K562 (cell line): ENCODE data around the gene RPL27. TPM values are rescaled to one million over a fixed set of nuclear protein-coding genes. Genes with fewer than 3 reads are reported as not detected.

ENCODE experiments used
- ATAC-seq: fragments of 200-7000 bp; cut with Tn5 transposase; 3 replicates; pipeline ENCODE4 v1.9.1; 2020; ENCODE audit warnings: moderate library complexity
- BruUV-seq: library from RNA; stranded (reverse); fragments of 400-500 nt; replicated peaks from 2 replicates; lab custom pipeline; 2021; lab: Mats Ljungman, UMichigan
- CTCF ChIA-PET: fragments of 300-600 bp; formaldehyde crosslinking; extraction: SDS; loops from one replicate; lab custom pipeline; 2021; ENCODE audit warnings: low intra/inter-chr PET ratio; lab: Yijun Ruan, JAX
- POLR2A ChIA-PET: fragments of 300-600, 350-650 bp; sonication (Branson Sonifier 250); formaldehyde crosslinking; extraction: SDS; loops from one replicate; lab custom pipeline; 2021; ENCODE audit warnings: antibody characterized with exemption, inconsistent platforms; lab: Yijun Ruan, JAX
- DNase-seq, 4 experiments: peaks; one replicate each; pipeline versions ENCODE4 v3.0.0 to v3.0.0-alpha.2; 2011 to 2018; ENCODE audit warnings: low spot score in 3 of 4, mixed read lengths in 3 of 4; ENCODE audit errors: extremely low read depth in 1 of 4
- FAIRE-seq: peaks from 2 replicates; lab custom pipeline; 2011; peaks lifted over from hg19 to GRCh38; lab: Jason Lieb, UNC
- H2AFZ ChIP-seq: 2 replicates; pipeline ENCODE4 v1.6.0; 2011; ENCODE audit warnings: low read depth, low read length, control low read depth, inconsistent platforms
- H3K27ac ChIP-seq: fragments of 200-600 bp; 3 replicates; pipeline ENCODE4 v1.8.0; 2011; ENCODE audit warnings: low read depth, mild to moderate bottlenecking, control low read depth, inconsistent platforms, low read length, moderate library complexity, mixed read lengths; ENCODE audit errors: extremely low read depth
- H3K27me3 ChIP-seq, 2 experiments: fragments of 300-600 bp in 1 of 2; 2 replicates in 1 of 2; 3 replicates in 1 of 2; pipeline versions ENCODE4 v1.6.0 to v1.8.0; 2011; ENCODE audit warnings: inconsistent platforms in 2 of 2, low read length in 2 of 2, mild to moderate bottlenecking in 1 of 2, mixed read lengths in 1 of 2, moderate library complexity in 1 of 2; ENCODE audit not compliant: control insufficient read depth in 2 of 2, insufficient read depth in 2 of 2
- H3K36me3 ChIP-seq: fragments of 300-600 bp; 3 replicates; pipeline ENCODE4 v1.8.0; 2011; ENCODE audit warnings: mild to moderate bottlenecking, low read length, inconsistent platforms; ENCODE audit not compliant: control insufficient read depth, insufficient read depth
- H3K4me1 ChIP-seq, 2 experiments: fragments of 200-600 bp in 1 of 2; replicated peaks in 1 of 2; 2 replicates in 1 of 2; 3 replicates in 1 of 2; pipeline versions ENCODE4 v1.5.1 to v1.8.0; 2011; ENCODE audit warnings: inconsistent platforms in 2 of 2, low read length in 2 of 2, mild to moderate bottlenecking in 1 of 2, mixed read lengths in 1 of 2, moderate library complexity in 1 of 2; ENCODE audit not compliant: control insufficient read depth in 2 of 2, insufficient read depth in 2 of 2
- H3K4me2 ChIP-seq: 2 replicates; pipeline ENCODE4 v1.6.1; 2011; ENCODE audit warnings: low read length, control low read depth, inconsistent platforms, mixed read lengths; ENCODE audit not compliant: insufficient read depth
- H3K4me3 ChIP-seq: fragments of 200-600 bp; sonication (generic), shearing (Covaris generic); 2 replicates; pipeline ENCODE4 v1.5.1; 2016; ENCODE audit warnings: control low read depth, inconsistent platforms
- H3K79me2 ChIP-seq: fragments of 200-600 bp; 3 replicates; pipeline ENCODE4 v1.8.0; 2011; ENCODE audit warnings: low read length, inconsistent platforms; ENCODE audit not compliant: control insufficient read depth, insufficient read depth
- H3K9ac ChIP-seq, 2 experiments: 2 replicates each; pipeline versions ENCODE4 v1.6.0 to v1.6.1; 2011; ENCODE audit warnings: low read depth in 2 of 2, low read length in 2 of 2, control low read depth in 1 of 2, inconsistent platforms in 1 of 2, mild to moderate bottlenecking in 1 of 2, mixed read lengths in 1 of 2; ENCODE audit not compliant: insufficient read depth in 1 of 2
- H3K9me1 ChIP-seq: one replicate; pipeline ENCODE4 v1.6.0; 2011; ENCODE audit warnings: inconsistent platforms, mild to moderate bottlenecking, low read length, moderate library complexity; ENCODE audit not compliant: control insufficient read depth, insufficient read depth
- H3K9me3 ChIP-seq: replicated peaks from 2 replicates; pipeline ENCODE4 v1.5.1; 2011; ENCODE audit warnings: low read depth, low read length, inconsistent platforms; ENCODE audit not compliant: control insufficient read depth, insufficient read depth
- H4K20me1 ChIP-seq: replicated peaks from 2 replicates; pipeline ENCODE4 v1.6.1; 2011; ENCODE audit warnings: low read length, inconsistent platforms, mixed read lengths; ENCODE audit not compliant: control insufficient read depth, insufficient read depth
- CBX5 ChIP-seq: IDR thresholded peaks from 2 replicates; pipeline ENCODE4 v1.6.1; 2014; ENCODE audit warnings: low read depth, borderline replicate concordance
- CHD4 ChIP-seq: fragments of 200-600 bp; sonication (generic); IDR thresholded peaks from 3 replicates; pipeline ENCODE4 v1.6.1; 2012; ENCODE audit warnings: low read depth, mild to moderate bottlenecking, mixed read lengths, low read length, inconsistent platforms; ENCODE audit not compliant: insufficient read depth, insufficient replicate concordance, poor library complexity, severe bottlenecking
- CSDE1 ChIP-seq, 2 experiments: fragments of 450-650 bp; IDR thresholded peaks; 2 replicates each; pipeline ENCODE4 v1.6.1; 2016; ENCODE audit warnings: mild to moderate bottlenecking in 1 of 2
- CTCF ChIP-seq, 3 experiments: IDR thresholded peaks in 2 of 3; conservative IDR thresholded peaks in 1 of 3; 2 replicates each; pipeline ENCODE4 v1.5.1; 2011 to 2012; ENCODE audit warnings: low read length in 3 of 3, mild to moderate bottlenecking in 3 of 3, control low read depth in 2 of 3, improper control_type of control experiment in 1 of 3, inconsistent platforms in 1 of 3, low read depth in 1 of 3, mixed read lengths in 1 of 3, moderate library complexity in 1 of 3; ENCODE audit not compliant: insufficient read depth in 2 of 3
- ETS2 ChIP-seq: IDR thresholded peaks from 2 replicates; pipeline ENCODE4 v1.6.1; 2016; ENCODE audit warnings: borderline replicate concordance, missing genetic modification characterization, mild to moderate bottlenecking, moderate library complexity, missing compliant biosample characterization; ENCODE audit not compliant: poor library complexity, severe bottlenecking
- HDAC1 ChIP-seq, 2 experiments: fragments of 450-650 bp; IDR thresholded peaks; 2 replicates each; pipeline ENCODE4 v1.6.1; 2016 to 2017; ENCODE audit warnings: inconsistent platforms in 1 of 2, mild to moderate bottlenecking in 1 of 2, moderate library complexity in 1 of 2
- IFI16 ChIP-seq: fragments of 250-450 bp; sonication (Bioruptor Pico); IDR thresholded peaks from 2 replicates; pipeline ENCODE4 v2.1.2; 2022; ENCODE audit warnings: mild to moderate bottlenecking, inconsistent platforms
- LCOR ChIP-seq: sonication (generic); formaldehyde crosslinking; IDR thresholded peaks from 2 replicates; pipeline ENCODE4 v1.8.0; 2022; ENCODE audit warnings: mild to moderate bottlenecking, missing genetic modification reagents
- MECOM ChIP-seq: fragments of 250-450 bp; sonication (Bioruptor Pico); IDR thresholded peaks from 2 replicates; pipeline ENCODE4 v1.8.0; 2022; ENCODE audit warnings: inconsistent platforms
- ZNF280A ChIP-seq: fragments of 450-650 bp; IDR thresholded peaks from 2 replicates; pipeline ENCODE4 v1.6.1; 2018; ENCODE audit warnings: mild to moderate bottlenecking, low read depth; ENCODE audit not compliant: partially characterized antibody
- ZNF644 ChIP-seq: fragments of 200-800 bp; sonication (Bioruptor generic); IDR thresholded peaks from 2 replicates; pipeline ENCODE4 v1.6.1; 2016; ENCODE audit warnings: low read depth, missing genetic modification characterization, missing compliant biosample characterization
- ZNF766 ChIP-seq: fragments of 200-800 bp; sonication (Bioruptor generic); conservative IDR thresholded peaks from 2 replicates; pipeline ENCODE4 v1.6.1; 2016; ENCODE audit warnings: missing genetic modification characterization, missing compliant biosample characterization
- WGBS: fragments of 100-300 bp; shearing (Covaris generic); methylation state at CpG from one replicate; pipeline ENCODE4 v1.1.6; 2016; ENCODE audit warnings: low coverage, mixed read lengths; ENCODE audit not compliant: insufficient coverage; ENCODE audit errors: missing lambda C conversion rate; 5-methylcytosine and 5-hydroxymethylcytosine counted together
- in situ Hi-C: fragments of 300-500 bp; cut with MboI; formaldehyde crosslinking; loops from 4 replicates; pipeline ENCODE4 v1.15.0; 2018; ENCODE audit warnings: inconsistent platforms, mixed read lengths
- intact Hi-C: fragments of 100-400 bp; cut with micrococcal nuclease; formaldehyde crosslinking; loops from 2 replicates; pipeline ENCODE4 v1.14.2; 2022
- polyA plus RNA-seq, 8 experiments: library from polyadenylated mRNA; depleted of rRNA in 4 of 8; stranded (reverse) in 5 of 8; unstranded in 3 of 8; fragments of >200 nt; fragmentation: Nextera tagmentation in 2 of 8; fragmentation: Illumina TruSeq in 1 of 8; extraction: Ambion mirVana in 2 of 8; extraction: Trizol in 1 of 8; gene quantifications; 2 replicates each; pipeline versions ENCODE4 v1.2.1 to v1.2.3, GENCODE V29; 2011 to 2014; ENCODE audit warnings: inconsistent platforms in 1 of 8, missing spikeins in 1 of 8
- total RNA-seq, 7 experiments: library from RNA; depleted of rRNA in 6 of 7; stranded (reverse); fragments of >200 nt in 6 of 7; fragmentation: Illumina TruSeq in 2 of 7; extraction: Trizol in 2 of 7; gene quantifications; 2 replicates each; pipeline versions ENCODE4 v1.2.1 to v1.2.3, GENCODE V29; 2011 to 2021; ENCODE audit warnings: low replicate concordance in 1 of 7
- TF ChIP-seq, protein P1 (sequence below): fragments of 200-800 bp; sonication (Bioruptor generic); IDR thresholded peaks from 2 replicates; pipeline ENCODE4 v1.6.1; 2017; ENCODE audit warnings: missing genetic modification characterization, missing compliant biosample characterization

The RPL27 gene
- total and polyA plus RNA-seq, 9 of the 15 experiments (the other 6 are each of a cell fraction or from before 2014, with no cell fraction given), result 1,539 to 6,155 (median 3,710) TPM

GRCh38 chr17:42989726-42990652 lies 8.2 kb upstream of the RPL27 start:
- H3K27me3 ChIP-seq, result no peaks in the 10 kb centered on the region
- no peak overlapping the region for H3K4me2 ChIP-seq
- WGBS, result 94% methylated on average over 6 of the region's 6 CpGs
- no peaks in the 10 kb centered on the region for H3K9me3 ChIP-seq
- 0 out of 5 replicates have a peak, but pooled peaks cover 0 to 2% of the 10 kb centered on the region in 2 experiments for H3K4me1 ChIP-seq
- in situ Hi-C loops, result no loop called here
- H4K20me1 ChIP-seq, result no peaks in the 10 kb centered on the region
- no peak overlapping the region for H3K4me3 ChIP-seq
- no peak for DNase-seq
- no TSS peak for BruUV-seq
- H3K79me2 ChIP-seq, result peaks cover 4% of the 10 kb centered on the region
- H3K27ac ChIP-seq, result no peak overlapping the region
- H3K36me3 ChIP-seq, result peaks cover 91% of the 10 kb centered on the region
- intact Hi-C loops, result no loop called here
- no peak for ATAC-seq
- ChIA-PET POLR2A (interaction anchor here (1.8 kb wide), 1 partner anchor 19 kb away, joined by 3 read pairs; no protein-coding TSS in a partner anchor), CTCF (no interaction called here)
- H3K9ac ChIP-seq, result no peak overlapping the region
- FAIRE-seq, result no peak
- no peak overlapping the region for H2AFZ ChIP-seq
- no peaks in the 10 kb centered on the region for H3K9me1 ChIP-seq
- no peak for TF ChIP-seq CHD4
- TF ChIP-seq HDAC1 (IDR thresholded peaks at IDR 0.05), result no peak
- no peak for TF ChIP-seq ZNF766 (CRISPR knock-in tag)
- TF ChIP-seq, protein P1, sequence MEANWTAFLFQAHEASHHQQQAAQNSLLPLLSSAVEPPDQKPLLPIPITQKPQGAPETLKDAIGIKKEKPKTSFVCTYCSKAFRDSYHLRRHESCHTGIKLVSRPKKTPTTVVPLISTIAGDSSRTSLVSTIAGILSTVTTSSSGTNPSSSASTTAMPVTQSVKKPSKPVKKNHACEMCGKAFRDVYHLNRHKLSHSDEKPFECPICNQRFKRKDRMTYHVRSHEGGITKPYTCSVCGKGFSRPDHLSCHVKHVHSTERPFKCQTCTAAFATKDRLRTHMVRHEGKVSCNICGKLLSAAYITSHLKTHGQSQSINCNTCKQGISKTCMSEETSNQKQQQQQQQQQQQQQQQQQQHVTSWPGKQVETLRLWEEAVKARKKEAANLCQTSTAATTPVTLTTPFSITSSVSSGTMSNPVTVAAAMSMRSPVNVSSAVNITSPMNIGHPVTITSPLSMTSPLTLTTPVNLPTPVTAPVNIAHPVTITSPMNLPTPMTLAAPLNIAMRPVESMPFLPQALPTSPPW (CRISPR knock-in tag), result no peak
- TF ChIP-seq LCOR, result no peak
- no peak for TF ChIP-seq ZNF644
- TF ChIP-seq ZNF280A, result no peak
- TF ChIP-seq CTCF (IDR thresholded peaks at IDR 0.05 in 2 of 3, conservative IDR thresholded peaks at IDR 0.05 in 1 of 3; ENCODE audit: insufficient read depth in 2 of 3, low read depth in 1 of 3, low read length in 3 of 3), result no peak
- TF ChIP-seq CBX5, result no peak
- no peak for TF ChIP-seq CSDE1 (IDR thresholded peaks at IDR 0.05)
- TF ChIP-seq MECOM (CRISPR knock-in tag), result no peak
- no peak for TF ChIP-seq IFI16 (CRISPR knock-in tag)
- TF ChIP-seq ETS2 (tag), result no peak
